ENCODE results near the gene PRSS2. TPM values are rescaled to one million over a fixed set of nuclear protein-coding genes. Genes with fewer than 3 reads are reported as not detected.

The PRSS2 gene
- total and polyA plus RNA-seq, 9 of the 15 experiments (the other 6 are each of a cell fraction or from before 2014, with no cell fraction given): 1.3 to 23.9 (median 3.8) TPM

- POLR2A ChIA-PET: interaction anchor here (1.6 kb wide), 1 partner anchor 15 kb away, joined by 3 read pairs; no protein-coding TSS in a partner anchor
- intact Hi-C loops (cut with micrococcal nuclease) (loop anchor here (10.0 kb wide), 1 partner anchor 178 kb away; no protein-coding TSS in a partner anchor), in situ Hi-C loops (cut with MboI) (no loop called here)
- no peak for FAIRE-seq
- Histone ChIP-seq H3K27ac (ENCODE audit: extremely low read depth, low read depth, low read length) (no peak overlapping the region), H3K9me1 (ENCODE audit: control insufficient read depth, insufficient read depth, low read length) (no peaks in the 10 kb centered on the region), H3K9ac (ENCODE audit: insufficient read depth in 1 of 2, low read depth in 2 of 2, low read length in 2 of 2) (no peak overlapping the region), H2AFZ (ENCODE audit: low read depth, low read length) (0 out of 2 replicates have a peak overlapping the region, but pooled peaks have one; percentile 25), H3K79me2 (ENCODE audit: control insufficient read depth, insufficient read depth, low read length) (no peaks in the 10 kb centered on the region), H3K4me2 (ENCODE audit: insufficient read depth, low read length) (peak overlapping the region; percentile 15; the same call in 1 of the 2 replicates), H3K4me1 (replicated peaks in 1 of 2; ENCODE audit: control insufficient read depth in 2 of 2, insufficient read depth in 2 of 2, low read length in 2 of 2) (peaks cover 0 to 33% of the 10 kb centered on the region in 2 experiments; a peak in 3 of 5 replicates), H4K20me1 (replicated peaks; ENCODE audit: control insufficient read depth, insufficient read depth, low read length) (no peaks in the 10 kb centered on the region), H3K4me3 (no peak overlapping the region), H3K36me3 (ENCODE audit: control insufficient read depth, insufficient read depth, low read length) (no peaks in the 10 kb centered on the region), H3K9me3 (replicated peaks; ENCODE audit: control insufficient read depth, insufficient read depth, low read depth, low read length) (no peaks in the 10 kb centered on the region), H3K27me3 (ENCODE audit: control insufficient read depth in 2 of 2, insufficient read depth in 2 of 2, low read length in 2 of 2) (peaks cover 0 to 3% of the 10 kb centered on the region in 2 experiments; a peak in 3 of 5 replicates)
- CTCF ChIA-PET (ENCODE audit: low intra/inter-chr PET ratio): no interaction called here
- no peak for ATAC-seq
- BruUV-seq (replicated peaks): no TSS peak
- peak in 3 of 4 experiments; percentile 40 to 62 (median 51) for DNase-seq (ENCODE audit: extremely low read depth in 1 of 4, low spot score in 3 of 4)
- TF ChIP-seq CSDE1 (IDR thresholded peaks at IDR 0.05) (no peak), NR2F6 (CRISPR knock-in tag; IDR thresholded peaks at IDR 0.05) (no peak), ZBTB17 (CRISPR knock-in tag; IDR thresholded peaks at IDR 0.05) (peak; percentile 85), ZNF77 (CRISPR knock-in tag; IDR thresholded peaks at IDR 0.05) (no peak), SETDB1 (IDR thresholded peaks at IDR 0.05; ENCODE audit: low read length) (no peak)
- WGBS (ENCODE audit: insufficient coverage, low coverage, missing lambda C conversion rate): 2% methylated on average over 7 of the region's 7 CpGs
Measured at GRCh38 chr7:142812437-142813215, 41.9 kb downstream of the PRSS2 start.

- BruUV-seq (replicated peaks): no TSS peak
- H3K27me3 ChIP-seq (ENCODE audit: control insufficient read depth in 2 of 2, insufficient read depth in 2 of 2, low read length in 2 of 2): peaks cover 0 to 6% of the 10 kb centered on the region in 2 experiments; a peak in 3 of 5 replicates
- 13% methylated on average over 2 of the region's 2 CpGs for WGBS (ENCODE audit: insufficient coverage, low coverage, missing lambda C conversion rate)
- no peak overlapping the region for H3K9ac ChIP-seq (ENCODE audit: insufficient read depth in 1 of 2, low read depth in 2 of 2, low read length in 2 of 2)
- no peaks in the 10 kb centered on the region for H3K36me3 ChIP-seq (ENCODE audit: control insufficient read depth, insufficient read depth, low read length)
- DNase-seq (ENCODE audit: extremely low read depth in 1 of 4, low spot score in 3 of 4): no peak
- no peaks in the 10 kb centered on the region for H3K9me3 ChIP-seq (replicated peaks; ENCODE audit: control insufficient read depth, insufficient read depth, low read depth, low read length)
- no peak overlapping the region for H2AFZ ChIP-seq (ENCODE audit: low read depth, low read length)
- in situ Hi-C loops (cut with MboI) (no loop called here), intact Hi-C loops (cut with micrococcal nuclease) (loop anchor here (10.0 kb wide), 1 partner anchor 178 kb away; no protein-coding TSS in a partner anchor)
- H3K4me2 ChIP-seq (ENCODE audit: insufficient read depth, low read length): no peak overlapping the region
- no peak for ATAC-seq
- CTCF ChIA-PET (ENCODE audit: low intra/inter-chr PET ratio): no interaction called here
- peaks cover 0 to 27% of the 10 kb centered on the region in 2 experiments; a peak in 3 of 5 replicates for H3K4me1 ChIP-seq (replicated peaks in 1 of 2; ENCODE audit: control insufficient read depth in 2 of 2, insufficient read depth in 2 of 2, low read length in 2 of 2)
- no peak for FAIRE-seq
- no peaks in the 10 kb centered on the region for H3K79me2 ChIP-seq (ENCODE audit: control insufficient read depth, insufficient read depth, low read length)
- H3K27ac ChIP-seq (ENCODE audit: extremely low read depth, low read depth, low read length): no peak overlapping the region
- TF ChIP-seq FOSL1 (tag; conservative IDR thresholded peaks at IDR 0.05) (peak; percentile 60; the same call in 1 of the 2 replicates), NR2F6 (CRISPR knock-in tag; IDR thresholded peaks at IDR 0.05) (no peak)
- POLR2A ChIA-PET: interaction anchor here (0.5 to 1.6 kb wide), 3 partner anchors 15 to 278 kb away, joined by 3 to 4 read pairs (median 3); no protein-coding TSS in a partner anchor
- no peaks in the 10 kb centered on the region for H4K20me1 ChIP-seq (replicated peaks; ENCODE audit: control insufficient read depth, insufficient read depth, low read length)
- H3K4me3 ChIP-seq: no peak overlapping the region
- H3K9me1 ChIP-seq (ENCODE audit: control insufficient read depth, insufficient read depth, low read length): no peaks in the 10 kb centered on the region
Measured at GRCh38 chr7:142813226-142813625, 42.5 kb downstream of the PRSS2 start.

All from K562 (cell line).